Measurements from ENCODE around the gene ZNF808. TPM values are rescaled to one million over a fixed set of nuclear protein-coding genes. Genes with fewer than 3 reads are reported as not detected.
"Not testable (repeated sequence)": the region's sequence is repeated elsewhere in the genome, so short reads cannot be mapped to it uniquely, and the experiment has no call there.

ZNF808 gene
- total RNA-seq, 1 experiment from 2014 or later = 35.7 TPM

- H3K4me3 Mint-ChIP-seq = no peak overlapping the region
- H3K27ac ChIP-seq (ENCODE audit: insufficient read length, low read depth, low read length) = no peak overlapping the region
- no CpG with 5 or more reads among the region's 14 CpGs for WGBS (ENCODE audit: extremely low coverage, insufficient read length, low lambda C conversion rate)
Observed at GRCh38 chr19:52567921-52568320, 40.5 kb downstream of the ZNF808 start.

GRCh38 chr19:52569638-52569999 lies 42.2 kb downstream of the ZNF808 start:
- H3K27me3 ChIP-seq (ENCODE audit: insufficient read depth, low read length); H4K91ac ChIP-seq (ENCODE audit: insufficient read length, low read depth, low read length); H3K9me3 Mint-ChIP-seq; H2BK20ac ChIP-seq (ENCODE audit: low read depth, low read length, poor library complexity, severe bottlenecking); H3K23me2 ChIP-seq (ENCODE audit: insufficient read length, low read depth, low read length, poor library complexity, severe bottlenecking); H3K9me3 ChIP-seq (ENCODE audit: control insufficient read depth, low read depth, low read length); H2BK12ac ChIP-seq (ENCODE audit: insufficient read length, low read depth, low read length); H3K79me2 ChIP-seq (ENCODE audit: insufficient read depth, low read length); H2AFZ ChIP-seq (ENCODE audit: low read length); H3K79me1 ChIP-seq (ENCODE audit: insufficient read depth, low read depth, low read length, poor library complexity, severe bottlenecking); H3K4ac ChIP-seq (ENCODE audit: low read depth, low read length); H3K56ac ChIP-seq (ENCODE audit: insufficient read length, low read depth, low read length); H3T11ph ChIP-seq (ENCODE audit: low read length); H4K8ac ChIP-seq (replicated peaks; ENCODE audit: insufficient read length, low read depth, low read length); H4K5ac ChIP-seq (ENCODE audit: insufficient read length, low read depth, low read length); H2BK5ac ChIP-seq (ENCODE audit: insufficient read length, low read length); H2BK15ac ChIP-seq (ENCODE audit: low read depth, low read length); H3K4me1 ChIP-seq (ENCODE audit: insufficient read depth, low read length); H2BK120ac ChIP-seq (ENCODE audit: low read depth, low read length, poor library complexity, severe bottlenecking); H2AK5ac ChIP-seq (ENCODE audit: insufficient read length, low read length); H3K23ac ChIP-seq (ENCODE audit: insufficient read length, low read depth, low read length); H3K27me3 Mint-ChIP-seq (ENCODE audit: low read depth); H4K20me1 ChIP-seq (ENCODE audit: control insufficient read depth, insufficient read depth, insufficient read length): not testable (repeated sequence)
- Histone ChIP-seq H3K4me2 (ENCODE audit: insufficient read depth, insufficient read length, low read length) (peak overlapping the region; percentile 81), H3K14ac (ENCODE audit: insufficient read depth, low read length) (peak overlapping the region; percentile 39; the same call in 1 of the 2 replicates), H3K9ac (ENCODE audit: extremely low read depth, insufficient read length, low read length) (peak overlapping the region; percentile 29), H3K27ac (ENCODE audit: insufficient read length, low read depth, low read length) (peak overlapping the region; percentile 35), H3K18ac (ENCODE audit: insufficient read length, low read depth, low read length) (peak overlapping the region; percentile 51)
- Mint-ChIP-seq H3K4me1 (peaks cover 34% of the 10 kb centered on the region in 2 experiments), H3K27ac (peak overlapping the region; percentile 97 to 98 (median 97)), H3K4me3 (peak overlapping the region; percentile 89 to 94), H3K36me3 (ENCODE audit: insufficient read depth in 1 of 3, low read depth in 3 of 3) (peaks cover 10 to 41% (median 31%) of the 10 kb centered on the region in 3 experiments; a peak in 6 of 7 replicates)
- no CpG with 5 or more reads among the region's 13 CpGs for WGBS (ENCODE audit: extremely low coverage, insufficient read length, low lambda C conversion rate)
- peak; percentile 87 for DNase-seq

More at GRCh38 chr19:52567921-52568320, 40.5 kb downstream of the ZNF808 start:
- no peak overlapping the region for H3K9ac ChIP-seq (ENCODE audit: extremely low read depth, insufficient read length, low read length)
- H3K56ac ChIP-seq (ENCODE audit: insufficient read length, low read depth, low read length) = no peak overlapping the region
- Mint-ChIP-seq H3K27me3 (ENCODE audit: low read depth) (no peaks in the 10 kb centered on the region), H3K27ac (no peak overlapping the region), H3K4me1 (peaks cover 34% of the 10 kb centered on the region in 2 experiments), H3K9me3 (no peaks in the 10 kb centered on the region), H3K36me3 (ENCODE audit: insufficient read depth in 1 of 3, low read depth in 3 of 3) (peaks cover 1 to 32% (median 27%) of the 10 kb centered on the region in 3 experiments; a peak in 5 of 7 replicates)
- H2AFZ ChIP-seq (ENCODE audit: low read length) = no peak overlapping the region
- H3K79me2 ChIP-seq (ENCODE audit: insufficient read depth, low read length) = no peaks in the 10 kb centered on the region
- H2BK120ac ChIP-seq (ENCODE audit: low read depth, low read length, poor library complexity, severe bottlenecking) = no peak overlapping the region
- no peak overlapping the region for H3T11ph ChIP-seq (ENCODE audit: low read length)
- H2BK12ac ChIP-seq (ENCODE audit: insufficient read length, low read depth, low read length) = no peak overlapping the region
- no peak overlapping the region for H4K5ac ChIP-seq (ENCODE audit: insufficient read length, low read depth, low read length)
- TF ChIP-seq CTCF (conservative IDR thresholded peaks at IDR 0.05) = no peak
- H3K79me1 ChIP-seq (ENCODE audit: insufficient read depth, low read depth, low read length, poor library complexity, severe bottlenecking) = no peaks in the 10 kb centered on the region
- no peak overlapping the region for H3K4me2 ChIP-seq (ENCODE audit: insufficient read depth, insufficient read length, low read length)
- no peak overlapping the region for H4K91ac ChIP-seq (ENCODE audit: insufficient read length, low read depth, low read length)
- H2BK15ac ChIP-seq (ENCODE audit: low read depth, low read length) = no peak overlapping the region
- H3K4me1 ChIP-seq (ENCODE audit: insufficient read depth, low read length) = no peaks in the 10 kb centered on the region; the same call in 1 of the 2 replicates
- H3K23me2 ChIP-seq (ENCODE audit: insufficient read length, low read depth, low read length, poor library complexity, severe bottlenecking) = peaks cover 9% of the 10 kb centered on the region
- no peak overlapping the region for H3K23ac ChIP-seq (ENCODE audit: insufficient read length, low read depth, low read length)
- no peak overlapping the region for H2AK5ac ChIP-seq (ENCODE audit: insufficient read length, low read length)
- no peak for DNase-seq
- H3K18ac ChIP-seq (ENCODE audit: insufficient read length, low read depth, low read length) = no peak overlapping the region
- no peak overlapping the region for H4K8ac ChIP-seq (replicated peaks; ENCODE audit: insufficient read length, low read depth, low read length)
- no peak overlapping the region for H2BK5ac ChIP-seq (ENCODE audit: insufficient read length, low read length)
- no peaks in the 10 kb centered on the region for H3K9me3 ChIP-seq (ENCODE audit: control insufficient read depth, low read depth, low read length)
- no peak overlapping the region for H2BK20ac ChIP-seq (ENCODE audit: low read depth, low read length, poor library complexity, severe bottlenecking)
- no peak overlapping the region for H3K4ac ChIP-seq (ENCODE audit: low read depth, low read length)
- H4K20me1 ChIP-seq (ENCODE audit: control insufficient read depth, insufficient read depth, insufficient read length) = peaks cover 3% of the 10 kb centered on the region
- no peak overlapping the region for H3K14ac ChIP-seq (ENCODE audit: insufficient read depth, low read length)
- no peaks in the 10 kb centered on the region for H3K27me3 ChIP-seq (ENCODE audit: insufficient read depth, low read length)
